Panc1 (cell line): ENCODE data around the gene ZMYND12.

Experiments
- POLR2AphosphoS5 ChIP-seq: IDR thresholded peaks from 2 replicates; pipeline ENCODE4 v1.6.1; 2012; ENCODE audit warnings: mild to moderate bottlenecking, low read depth, low read length, moderate library complexity
- SIN3A ChIP-seq: IDR thresholded peaks from 2 replicates; pipeline ENCODE4 v1.6.1; 2012; ENCODE audit warnings: low read depth, mild to moderate bottlenecking, low read length, moderate library complexity, borderline replicate concordance; ENCODE audit not compliant: insufficient read depth
- TF ChIP-seq, protein P1 (sequence below): fragments of 450-650 bp; IDR thresholded peaks from 2 replicates; pipeline ENCODE4 v1.5.1; 2017; ENCODE audit warnings: mild to moderate bottlenecking

DNA sequence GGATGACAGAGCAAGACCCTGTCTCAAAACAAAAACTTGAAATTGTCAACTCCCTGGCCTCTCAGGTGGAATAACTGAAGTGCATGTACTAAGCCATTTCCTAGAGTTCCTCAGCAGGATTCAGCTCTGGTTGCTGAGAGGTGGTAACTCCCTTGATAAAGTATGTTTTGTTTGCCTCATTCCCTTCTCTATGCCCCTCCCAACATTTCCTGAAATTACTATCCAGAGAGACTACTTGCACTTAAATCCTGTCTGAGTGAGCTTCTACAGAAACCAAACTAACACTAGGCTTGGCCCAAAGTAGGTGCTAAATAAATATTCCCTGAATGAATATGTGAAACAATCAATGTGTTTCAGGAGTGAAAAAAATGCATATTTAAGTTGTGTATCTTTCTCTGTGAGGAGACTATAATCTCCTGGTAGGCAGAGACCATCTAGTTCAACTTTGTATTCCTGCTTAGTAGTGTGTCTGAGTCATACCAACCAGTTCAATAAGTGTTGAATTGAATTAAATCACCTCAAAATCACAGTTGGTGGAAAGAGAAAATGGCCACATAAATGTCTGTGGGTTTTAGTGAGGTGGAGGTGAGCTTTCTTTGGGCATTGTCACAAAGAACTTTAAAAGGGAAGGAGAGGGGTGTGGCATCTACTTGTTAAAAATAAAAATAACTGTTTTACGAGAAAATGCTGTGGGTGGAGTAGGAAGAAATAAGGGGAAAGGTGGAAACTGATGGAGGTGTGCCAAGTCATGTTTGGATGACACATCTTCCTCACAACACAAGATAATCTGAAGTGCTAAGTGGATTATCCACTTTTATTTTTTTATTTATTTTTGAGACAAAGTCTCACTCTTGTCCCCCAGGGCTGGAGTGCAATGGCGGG, 62.6 kb downstream of the ZMYND12 start:
- TF ChIP-seq, protein P1, sequence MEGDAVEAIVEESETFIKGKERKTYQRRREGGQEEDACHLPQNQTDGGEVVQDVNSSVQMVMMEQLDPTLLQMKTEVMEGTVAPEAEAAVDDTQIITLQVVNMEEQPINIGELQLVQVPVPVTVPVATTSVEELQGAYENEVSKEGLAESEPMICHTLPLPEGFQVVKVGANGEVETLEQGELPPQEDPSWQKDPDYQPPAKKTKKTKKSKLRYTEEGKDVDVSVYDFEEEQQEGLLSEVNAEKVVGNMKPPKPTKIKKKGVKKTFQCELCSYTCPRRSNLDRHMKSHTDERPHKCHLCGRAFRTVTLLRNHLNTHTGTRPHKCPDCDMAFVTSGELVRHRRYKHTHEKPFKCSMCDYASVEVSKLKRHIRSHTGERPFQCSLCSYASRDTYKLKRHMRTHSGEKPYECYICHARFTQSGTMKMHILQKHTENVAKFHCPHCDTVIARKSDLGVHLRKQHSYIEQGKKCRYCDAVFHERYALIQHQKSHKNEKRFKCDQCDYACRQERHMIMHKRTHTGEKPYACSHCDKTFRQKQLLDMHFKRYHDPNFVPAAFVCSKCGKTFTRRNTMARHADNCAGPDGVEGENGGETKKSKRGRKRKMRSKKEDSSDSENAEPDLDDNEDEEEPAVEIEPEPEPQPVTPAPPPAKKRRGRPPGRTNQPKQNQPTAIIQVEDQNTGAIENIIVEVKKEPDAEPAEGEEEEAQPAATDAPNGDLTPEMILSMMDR = no peak
- TF ChIP-seq POLR2AphosphoS5 (no peak), SIN3A (no peak)
